ENCODE data around the gene ZBTB20.

DNA sequence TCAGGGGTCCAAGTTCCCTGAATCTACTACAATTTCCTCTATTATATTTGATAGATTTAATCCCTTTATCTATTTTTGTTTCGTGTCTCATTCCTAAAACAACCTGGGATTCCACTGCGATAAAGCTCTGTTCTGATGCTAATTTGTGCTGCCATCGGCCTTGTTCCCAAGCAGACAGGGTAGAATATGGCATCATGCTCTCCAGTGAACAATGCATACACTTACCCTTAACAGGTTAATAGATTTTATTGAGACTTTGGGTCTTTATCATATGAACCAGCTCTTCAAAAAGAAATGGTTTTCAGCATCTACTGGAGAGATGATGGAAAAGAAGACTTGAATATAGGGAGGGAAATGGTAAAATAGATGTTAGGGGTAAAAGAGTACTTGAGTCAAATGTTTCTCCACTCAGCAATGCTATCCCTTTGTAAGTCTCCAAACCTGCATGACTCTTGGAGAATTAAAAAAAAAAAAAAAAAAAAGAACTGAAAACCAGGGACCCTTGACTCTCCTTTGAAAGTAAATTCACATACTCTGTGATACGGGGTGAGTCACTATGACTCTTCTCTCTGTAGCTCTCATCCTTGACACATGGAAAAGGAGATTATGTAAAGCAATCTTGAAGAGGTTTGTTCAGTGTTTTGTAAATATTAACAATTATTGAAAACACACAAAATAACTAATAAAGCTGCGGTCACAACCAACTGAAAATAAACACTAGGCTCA, 268.8 kb downstream of the ZBTB20 start:
- TF ChIP-seq POLR2A (IDR thresholded peaks at IDR 0.05) = no peak
- TF ChIP-seq, protein P1, sequence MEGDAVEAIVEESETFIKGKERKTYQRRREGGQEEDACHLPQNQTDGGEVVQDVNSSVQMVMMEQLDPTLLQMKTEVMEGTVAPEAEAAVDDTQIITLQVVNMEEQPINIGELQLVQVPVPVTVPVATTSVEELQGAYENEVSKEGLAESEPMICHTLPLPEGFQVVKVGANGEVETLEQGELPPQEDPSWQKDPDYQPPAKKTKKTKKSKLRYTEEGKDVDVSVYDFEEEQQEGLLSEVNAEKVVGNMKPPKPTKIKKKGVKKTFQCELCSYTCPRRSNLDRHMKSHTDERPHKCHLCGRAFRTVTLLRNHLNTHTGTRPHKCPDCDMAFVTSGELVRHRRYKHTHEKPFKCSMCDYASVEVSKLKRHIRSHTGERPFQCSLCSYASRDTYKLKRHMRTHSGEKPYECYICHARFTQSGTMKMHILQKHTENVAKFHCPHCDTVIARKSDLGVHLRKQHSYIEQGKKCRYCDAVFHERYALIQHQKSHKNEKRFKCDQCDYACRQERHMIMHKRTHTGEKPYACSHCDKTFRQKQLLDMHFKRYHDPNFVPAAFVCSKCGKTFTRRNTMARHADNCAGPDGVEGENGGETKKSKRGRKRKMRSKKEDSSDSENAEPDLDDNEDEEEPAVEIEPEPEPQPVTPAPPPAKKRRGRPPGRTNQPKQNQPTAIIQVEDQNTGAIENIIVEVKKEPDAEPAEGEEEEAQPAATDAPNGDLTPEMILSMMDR (IDR thresholded peaks at IDR 0.05) = no peak
- no peak for TF ChIP-seq EP300 (IDR thresholded peaks at IDR 0.05)
